Amniotic epithelial cell (primary cell): Measurements from ENCODE around the gene POLRMT.

ENCODE experiments used
- DNase-seq: peaks from one replicate; pipeline ENCODE4 v3.0.0-alpha.2; 2010; ENCODE audit warnings: low read depth

POLRMT gene

DNA sequence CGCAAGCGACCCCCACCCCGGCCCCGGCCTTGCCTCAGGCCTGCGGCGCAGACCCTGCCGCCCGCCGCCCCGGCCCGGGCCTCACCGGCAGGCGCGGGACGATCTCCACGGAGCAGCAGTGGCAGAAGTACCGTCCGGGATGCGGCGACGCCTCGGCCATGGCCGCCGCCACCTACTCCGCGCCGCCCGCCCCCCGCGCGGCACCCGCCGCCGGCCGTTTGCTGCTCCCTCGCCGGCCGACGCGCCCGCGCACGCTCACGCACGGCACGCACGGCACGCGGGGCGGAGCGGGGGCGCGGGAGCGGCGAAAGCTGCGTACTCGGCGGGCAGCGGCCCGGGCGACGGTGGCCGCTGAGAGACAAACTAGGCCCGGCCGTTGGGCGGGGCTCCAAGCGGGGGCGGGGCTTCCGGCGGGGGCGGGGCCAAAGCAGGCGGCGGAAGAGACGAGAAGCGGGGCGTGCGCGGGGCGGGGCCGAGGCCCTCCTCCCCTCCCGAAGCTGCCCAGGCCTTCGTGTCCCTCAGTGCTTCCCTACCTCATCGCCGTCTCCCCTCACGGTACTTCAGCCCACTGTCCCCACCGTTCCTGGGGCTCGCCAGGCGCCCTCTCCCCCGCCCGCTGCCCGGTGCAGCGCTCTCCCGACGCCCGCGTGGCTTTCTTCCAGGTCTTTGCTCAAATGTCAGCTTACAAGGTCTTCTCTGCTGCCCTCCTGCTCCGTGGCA is 29.8 kb upstream of the POLRMT start, which contains the start of gene RNF126:
Gene RNF126 (minus strand): TSS at position 253 of the 720 bp plus-strand sequence. CDS start 93 bp downstream, at position 160.
- DNase-seq: peak; percentile 83

DNA sequence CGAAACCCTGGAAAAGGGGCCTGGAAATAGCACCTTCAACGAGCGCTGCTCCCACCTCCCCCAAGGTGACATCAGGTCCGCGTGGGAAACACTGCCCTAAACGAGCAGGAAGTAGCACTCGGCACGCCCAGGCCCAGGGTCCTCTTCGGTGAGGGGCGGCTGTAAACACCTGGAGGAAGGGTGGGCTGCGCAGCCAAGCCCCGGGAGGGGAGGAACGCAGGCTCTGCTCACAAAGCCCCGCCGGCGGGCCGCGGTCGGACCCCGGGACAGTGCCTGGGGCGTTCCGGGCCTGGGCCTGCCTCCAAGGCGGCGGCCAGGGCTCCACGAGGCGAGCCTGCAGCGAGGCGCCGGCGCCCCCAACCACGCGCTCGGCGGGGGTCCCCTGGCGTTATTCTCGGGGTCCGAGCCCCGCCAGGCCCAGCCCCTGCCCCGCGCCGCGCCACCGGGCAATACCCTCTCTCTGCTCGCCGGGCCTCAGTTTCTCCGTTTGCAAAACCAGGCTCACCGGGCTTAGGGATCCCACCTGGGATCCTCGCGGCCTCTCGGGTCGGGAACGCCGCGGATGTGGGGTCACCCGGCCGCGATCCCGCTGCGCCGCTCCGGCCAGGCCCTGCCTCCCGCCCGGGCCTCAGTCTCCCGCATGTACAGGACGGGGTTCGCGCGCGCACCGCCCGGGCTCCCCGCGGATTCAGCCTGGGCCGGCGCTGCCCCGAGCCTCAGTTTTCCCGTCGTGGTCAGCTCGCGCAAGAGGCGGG is 29.0 kb upstream of the POLRMT start:
- DNase-seq: peak; percentile 34

DNA sequence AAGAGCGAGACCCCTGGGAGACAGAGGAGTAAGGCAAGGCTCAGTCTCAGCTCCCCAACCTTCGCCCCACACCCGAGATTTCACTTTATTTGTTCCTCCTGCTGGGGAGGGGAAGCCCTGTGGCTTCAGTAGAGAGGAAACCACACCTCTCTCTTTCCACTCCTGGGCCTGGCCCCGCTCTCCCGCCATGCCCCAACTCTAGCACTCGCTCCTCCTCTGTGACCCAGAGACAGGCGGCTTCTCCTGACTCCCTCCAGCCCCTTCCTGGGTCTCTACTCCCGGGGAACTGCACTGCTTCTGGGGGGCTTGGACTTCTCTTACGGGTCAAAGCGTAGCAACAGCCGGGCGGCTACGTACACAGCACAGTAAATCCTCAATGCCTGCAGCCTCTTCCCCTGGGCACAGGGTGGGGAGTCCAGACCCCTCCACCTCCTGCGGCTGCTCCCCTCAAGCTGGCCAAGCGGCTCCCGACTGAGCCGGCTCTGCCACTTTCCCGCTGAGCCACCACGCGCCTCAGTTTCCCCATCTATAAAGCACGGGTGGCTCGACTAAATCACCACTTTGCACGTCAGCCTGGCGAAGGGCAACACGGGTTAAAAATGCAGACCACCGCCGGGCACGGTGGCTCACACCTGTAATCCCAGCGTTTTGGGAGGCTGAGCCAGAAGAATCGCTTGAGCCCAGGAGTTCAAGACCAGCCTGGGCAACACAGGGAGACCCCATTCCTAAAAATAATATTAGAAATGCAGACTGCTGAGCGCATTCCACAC is 28.3 kb upstream of the POLRMT start:
- DNase-seq: no peak

DNA sequence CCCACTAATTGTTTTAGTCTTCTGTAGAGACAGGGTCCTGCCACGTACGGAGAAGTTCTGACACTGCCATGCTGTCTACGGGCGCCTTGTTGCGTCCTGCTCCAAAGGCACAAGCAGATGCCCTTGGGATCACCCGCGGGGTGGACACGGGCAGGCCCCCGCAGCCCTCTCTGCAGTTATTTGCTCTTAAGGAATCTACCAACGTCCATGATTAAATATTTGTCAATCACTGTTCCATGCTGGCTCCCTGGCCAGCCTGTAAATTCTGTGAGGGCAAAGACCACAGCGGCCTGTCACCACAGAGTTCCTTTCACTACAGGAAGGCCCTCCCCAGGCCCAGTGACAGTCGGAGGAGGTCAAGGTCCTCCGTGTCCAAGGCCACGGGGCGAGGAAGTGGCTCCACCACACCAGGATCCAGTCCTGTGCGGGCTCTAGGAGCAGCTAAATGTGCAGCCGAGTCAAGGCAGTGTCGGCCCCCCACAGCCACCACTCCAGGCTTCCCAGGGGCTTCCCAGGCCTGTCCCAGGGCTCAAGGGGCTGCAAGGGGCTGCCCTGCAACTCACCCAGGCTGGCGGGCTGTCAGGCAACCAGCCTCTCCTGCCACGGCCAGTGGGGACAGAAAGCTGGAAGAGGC is 27.6 kb upstream of the POLRMT start:
- no peak for DNase-seq

DNA sequence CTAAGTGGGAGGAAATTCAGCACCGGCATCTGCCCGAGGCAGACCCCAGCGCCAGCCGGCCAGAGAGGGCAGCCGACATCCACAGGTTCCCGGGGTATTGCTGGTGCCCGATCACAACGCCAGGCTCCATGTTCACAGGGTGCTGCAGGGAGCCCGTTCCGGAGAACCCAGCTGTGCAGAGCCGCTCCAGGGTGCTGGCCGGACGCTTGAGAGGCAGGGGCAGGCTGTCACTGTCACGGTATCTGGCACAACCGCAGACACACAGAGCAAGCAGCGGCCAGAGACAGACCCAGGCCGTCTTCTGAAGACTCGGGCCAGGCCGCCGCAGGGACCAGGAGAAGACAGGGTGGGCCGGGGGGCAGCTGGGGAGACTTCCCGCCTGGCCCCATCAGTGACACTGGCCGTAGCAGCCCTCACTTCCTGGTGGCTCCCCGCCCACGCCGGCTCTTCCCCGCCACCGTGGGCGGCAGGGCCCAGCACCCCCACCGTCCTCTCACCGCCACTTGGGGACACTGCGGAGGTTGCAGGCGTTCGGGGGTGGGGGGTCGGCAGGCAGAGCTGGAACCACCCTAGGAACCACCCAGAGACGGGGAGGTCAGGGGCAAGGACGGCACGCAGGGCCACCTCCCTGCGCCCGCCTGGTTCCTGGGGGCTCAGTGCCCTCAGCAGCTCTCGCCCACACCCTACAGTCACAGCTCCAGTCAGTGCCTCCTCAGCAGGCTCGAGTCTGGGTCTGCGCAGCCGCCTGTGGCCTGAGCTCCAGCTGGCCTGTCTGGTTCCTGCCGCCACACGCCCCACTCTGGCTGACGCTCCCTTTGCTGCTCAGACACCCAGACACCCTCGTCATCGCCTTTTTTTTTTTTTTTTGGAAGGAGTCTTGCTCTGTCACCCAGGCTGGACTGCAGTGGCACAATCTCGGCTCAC is 25.8 kb upstream of the POLRMT start:
- no peak for DNase-seq

GRCh38 chr19:658059-658839 is 24.9 kb upstream of the POLRMT start:
- DNase-seq: no peak

- no peak for DNase-seq
Measured at GRCh38 chr19:657611-658010, 24.3 kb upstream of the POLRMT start.

- DNase-seq: no peak
Measured at GRCh38 chr19:656751-657559, 23.6 kb upstream of the POLRMT start.

GRCh38 chr19:655691-656090 is 22.4 kb upstream of the POLRMT start:
- no peak for DNase-seq

DNA sequence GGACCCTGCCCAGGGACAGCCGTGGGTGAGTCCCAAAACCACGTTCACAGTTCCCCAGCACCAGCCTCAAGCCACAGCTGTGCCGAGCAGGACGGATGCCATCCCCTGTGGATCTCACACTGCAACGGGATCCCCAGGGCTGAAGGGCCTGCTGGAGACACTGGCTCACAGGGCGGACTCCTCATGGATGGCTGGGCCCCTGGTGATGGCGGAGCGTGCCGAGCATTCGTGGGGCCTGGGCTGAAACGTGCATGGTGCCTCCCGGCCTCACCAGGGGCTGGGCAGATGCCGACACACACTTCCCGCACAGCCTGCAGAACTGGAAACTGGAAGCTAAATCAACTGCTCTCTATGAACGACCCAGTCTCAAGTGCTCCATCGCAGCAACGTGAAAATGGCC is 20.1 kb upstream of the POLRMT start:
- DNase-seq: no peak

DNA sequence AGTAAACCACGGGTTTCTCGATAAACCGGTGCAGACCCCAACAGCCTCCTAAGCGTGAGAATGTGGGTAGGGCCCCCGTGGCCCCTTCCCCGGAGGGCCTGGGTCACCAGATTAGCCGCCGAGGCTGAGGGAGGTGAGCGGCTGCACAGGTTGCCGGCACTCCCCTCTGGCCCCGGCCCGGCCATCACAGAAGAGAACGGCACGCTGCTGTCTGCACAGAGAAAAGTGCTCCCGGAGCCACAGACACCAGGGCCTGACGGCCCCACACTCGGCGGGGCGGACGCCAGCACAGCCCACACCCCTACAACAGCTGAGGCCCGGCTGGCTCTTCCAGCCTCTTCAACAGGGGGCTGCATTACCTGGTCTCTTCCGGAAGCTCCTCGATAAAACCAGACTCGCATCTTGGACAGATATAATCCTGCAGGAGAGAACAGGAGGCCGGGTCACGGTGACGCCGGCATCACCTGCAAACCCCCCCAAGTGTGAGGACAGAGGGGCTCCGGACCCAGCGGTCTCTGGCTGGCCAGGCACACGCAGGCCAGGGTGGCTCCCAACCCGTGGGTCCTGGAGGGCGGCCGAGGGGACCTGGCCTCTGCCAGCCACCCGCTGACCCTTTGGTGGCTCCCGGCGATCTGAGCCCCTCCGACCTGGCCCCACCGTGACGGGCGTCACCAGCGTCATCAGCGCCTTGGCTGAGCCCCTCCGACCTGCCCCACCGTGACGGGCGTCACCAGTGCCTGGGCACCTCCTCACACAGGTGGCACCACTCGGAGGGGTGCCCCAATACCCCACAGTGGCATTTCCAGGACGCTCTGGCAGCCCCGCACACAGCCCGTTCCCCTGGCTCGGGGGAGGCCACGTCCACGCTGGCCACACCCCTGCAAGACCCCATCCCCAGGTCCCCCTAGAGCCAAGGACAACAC is 19.4 kb upstream of the POLRMT start:
- DNase-seq: no peak

DNA sequence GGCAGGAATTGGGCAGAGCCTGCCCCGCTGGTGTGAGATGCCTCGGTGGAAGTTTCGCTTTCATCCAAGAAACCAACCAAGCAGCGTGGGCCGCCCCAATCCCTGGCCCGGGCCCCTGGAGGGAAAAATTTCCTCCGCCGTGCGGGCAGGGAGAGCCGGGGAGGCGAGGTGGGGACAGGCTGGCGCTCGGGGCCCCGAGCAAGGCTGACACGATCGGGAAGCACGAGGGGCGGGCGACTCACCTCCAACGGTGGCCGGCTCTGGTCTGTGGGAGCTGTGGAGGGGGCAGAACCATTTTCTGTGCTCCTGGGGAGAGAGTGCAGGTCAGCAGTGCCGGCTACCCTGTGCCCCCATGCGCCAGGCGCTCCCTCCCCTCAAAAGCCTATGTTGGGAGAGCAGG is 18.7 kb upstream of the POLRMT start:
- no peak for DNase-seq

DNA sequence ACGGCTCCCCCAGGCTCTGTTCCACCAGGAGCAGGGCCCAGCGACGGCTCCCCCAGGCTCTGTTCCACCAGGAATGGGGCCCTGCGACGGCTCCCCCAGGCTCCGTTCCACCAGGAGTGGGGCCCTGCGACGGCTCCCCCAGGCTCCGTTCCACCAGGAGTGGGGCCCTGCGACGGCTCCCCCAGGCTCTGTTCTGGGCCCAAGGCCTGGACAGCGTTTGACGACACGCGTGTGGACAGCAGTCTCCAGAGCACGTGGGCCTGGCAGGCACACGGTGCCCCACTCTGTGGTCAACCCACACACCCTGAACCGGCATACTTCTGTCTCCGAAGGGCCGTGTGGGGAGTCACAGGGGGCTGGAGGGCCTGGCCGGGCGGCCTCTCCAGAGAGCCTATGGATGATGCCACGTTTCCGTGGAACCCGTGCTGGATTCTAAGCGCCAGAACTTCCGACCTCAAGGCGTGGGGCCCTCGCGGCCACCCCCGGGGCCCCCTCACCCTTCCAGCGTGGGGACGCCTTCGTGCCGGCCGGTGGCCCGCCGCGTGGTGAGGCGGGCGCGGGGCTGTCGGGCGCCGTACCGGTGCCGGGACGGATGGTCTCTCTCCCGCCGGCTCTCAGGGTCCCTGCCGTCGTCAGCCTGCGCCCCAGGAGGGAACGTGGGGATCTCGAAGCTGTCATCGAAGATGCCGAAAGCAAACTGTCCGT is 17.9 kb upstream of the POLRMT start:
- DNase-seq: no peak

GRCh38 chr19:650121-650520 is 16.8 kb upstream of the POLRMT start:
- no peak for DNase-seq

- no peak for DNase-seq
Measured at GRCh38 chr19:648904-649801, 15.8 kb upstream of the POLRMT start.

DNA sequence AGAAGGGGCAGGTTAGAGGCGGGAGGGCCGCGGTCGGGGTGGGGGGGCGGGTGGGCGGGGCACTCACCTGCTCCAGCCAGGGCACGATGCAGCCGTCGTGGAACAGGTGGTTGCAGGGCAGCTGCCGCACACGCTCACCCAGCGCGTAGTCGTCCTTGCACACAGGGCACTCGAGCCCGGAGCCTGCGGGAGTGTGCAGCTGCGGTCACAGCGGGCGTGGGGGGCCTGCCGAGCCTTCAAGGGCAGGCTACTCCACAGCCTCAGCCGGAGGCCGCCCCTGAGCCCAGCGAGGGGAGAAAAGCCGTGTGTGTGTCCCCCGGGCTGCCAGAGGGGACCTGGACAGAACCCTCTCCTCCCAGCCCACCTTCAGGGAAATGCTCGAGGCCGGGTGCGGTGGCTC is 15.0 kb upstream of the POLRMT start:
- no peak for DNase-seq
